Measurements from ENCODE around the gene IGFBPL1. TPM values are rescaled to one million over a fixed set of nuclear protein-coding genes. Genes with fewer than 3 reads are reported as not detected.
A peak's percentile ranks its signal among the peaks of the same experiment; 100 is the strongest.

Gene IGFBPL1
- total and polyA plus RNA-seq, 2 of the 13 experiments (the other 11 are each of a cell fraction or from before 2014, with no cell fraction given), result 0.24 TPM; not detected in 1

DNA sequence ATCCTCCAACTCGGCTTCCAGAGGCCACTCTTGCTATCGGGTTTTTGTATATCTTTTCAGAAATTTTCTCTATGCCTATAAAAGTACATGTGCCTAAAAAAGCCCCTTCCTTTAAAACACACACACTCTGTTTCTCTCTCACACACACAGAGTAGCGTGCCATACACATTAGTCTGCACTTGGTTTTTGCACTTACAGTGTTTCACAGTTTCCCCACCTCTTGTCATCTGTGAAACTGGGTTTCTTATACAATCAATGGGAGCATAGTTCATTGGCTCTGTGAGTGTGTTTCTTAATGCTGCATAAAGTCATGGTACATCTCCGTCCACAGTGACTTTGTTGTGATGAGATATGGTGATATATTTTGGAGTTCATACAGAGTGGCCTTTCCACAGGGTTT, 664 bp upstream of the IGFBPL1 start:
- POLR2A ChIA-PET, result no interaction called here
- WGBS (ENCODE audit: low lambda C conversion rate), result 36% methylated on average over 4 of the region's 4 CpGs
- Histone ChIP-seq H2AFZ (ENCODE audit: low read length) (no peak overlapping the region), H3K9ac (ENCODE audit: insufficient read depth, low read depth, low read length) (no peak overlapping the region), H3K4me2 (ENCODE audit: low read depth, low read length) (peak overlapping the region; percentile 85; the same call in 1 of the 2 replicates), H3K4me1 (ENCODE audit: insufficient read depth, low read length) (peaks cover 32% of the 10 kb centered on the region), H4K20me1 (ENCODE audit: insufficient read depth, low read length) (no peaks in the 10 kb centered on the region), H3K79me2 (ENCODE audit: insufficient read depth, low read length) (no peaks in the 10 kb centered on the region), H3K36me3 (replicated peaks in 1 of 2; ENCODE audit: control insufficient read depth in 1 of 2, insufficient read depth in 2 of 2, low read length in 2 of 2) (no peaks in the 10 kb centered on the region), H3K9me3 (ENCODE audit: low read length) (no peaks in the 10 kb centered on the region), H3K27me3 (ENCODE audit: control insufficient read depth in 1 of 2, insufficient read depth in 2 of 2, low read length in 2 of 2) (peaks cover 0 to 54% of the 10 kb centered on the region in 2 experiments; a peak in 4 of 5 replicates), H3K4me3 (replicated peaks in 1 of 3; ENCODE audit: insufficient read depth in 1 of 3, low read depth in 2 of 3, low read length in 3 of 3) (no peak overlapping the region), H3K27ac (ENCODE audit: extremely low read length, insufficient read depth, low read length) (no peak overlapping the region)
- no peak for FAIRE-seq
- ATAC-seq, result no peak
- in situ Hi-C loops (cut with HindIII; ENCODE audit: extremely low pct_ligation_motif_present, low pct_unique_long_range_greater_than_20kb) (no loop called here), intact Hi-C loops (cut with micrococcal nuclease; ENCODE audit: unreplicated experiment) (no loop called here)
- DNase-seq (ENCODE audit: low spot score), result no peak
- CTCF ChIA-PET (ENCODE audit: low intra/inter-chr PET ratio, low total read pairs), result no interaction called here
- TF ChIP-seq TOE1 (CRISPR knock-in tag; IDR thresholded peaks at IDR 0.05) (no peak), ZFX (CRISPR knock-in tag; IDR thresholded peaks at IDR 0.05; ENCODE audit: low read depth) (no peak), ZNF331 (CRISPR knock-in tag; IDR thresholded peaks at IDR 0.05) (no peak), ERF (CRISPR knock-in tag; IDR thresholded peaks at IDR 0.05) (no peak), FOSL1 (CRISPR knock-in tag; IDR thresholded peaks at IDR 0.05; ENCODE audit: borderline replicate concordance) (no peak)
- BruUV-seq (replicated peaks), result no TSS peak

DNA sequence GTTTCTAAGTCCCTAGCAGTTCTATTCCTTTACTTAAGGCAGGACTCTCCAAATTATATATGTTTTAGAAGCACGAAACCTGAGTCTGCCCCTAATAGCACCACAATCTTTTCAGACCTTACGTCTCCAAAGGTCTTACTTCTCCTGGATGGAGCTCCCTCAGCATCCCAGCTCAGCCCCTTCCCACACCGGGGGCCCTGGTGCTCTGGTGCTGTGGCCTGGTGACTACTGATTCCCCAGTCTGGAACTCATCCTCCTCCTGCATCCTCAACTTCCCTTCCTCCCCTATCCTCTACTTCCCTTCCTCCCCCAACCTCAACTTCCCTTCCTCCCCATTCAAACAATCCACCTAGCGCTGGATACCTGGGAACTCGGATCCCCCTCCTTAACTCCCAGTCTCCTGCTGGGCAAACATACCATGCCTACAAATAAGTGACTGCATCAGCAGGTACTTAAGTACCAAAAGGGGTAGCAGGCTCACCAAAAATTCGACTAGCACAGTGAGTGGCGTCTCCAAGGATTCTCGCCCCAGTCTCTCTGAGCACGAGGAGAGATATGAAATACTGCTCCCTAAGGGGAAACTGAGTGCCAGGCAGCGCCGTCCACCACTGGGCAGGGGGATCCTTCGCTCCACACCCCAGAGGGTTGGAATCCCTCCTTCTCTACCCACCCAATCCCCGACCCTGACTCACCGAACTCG, 831 bp downstream of the IGFBPL1 start:
- Histone ChIP-seq H3K9me3 (ENCODE audit: low read length) (no peaks in the 10 kb centered on the region), H3K4me2 (ENCODE audit: low read depth, low read length) (peak overlapping the region; percentile 36; the same call in 1 of the 2 replicates), H4K20me1 (ENCODE audit: insufficient read depth, low read length) (no peaks in the 10 kb centered on the region), H2AFZ (ENCODE audit: low read length) (no peak overlapping the region), H3K4me1 (ENCODE audit: insufficient read depth, low read length) (peaks cover 32% of the 10 kb centered on the region), H3K27ac (ENCODE audit: extremely low read length, insufficient read depth, low read length) (no peak overlapping the region), H3K4me3 (replicated peaks in 1 of 3; ENCODE audit: insufficient read depth in 1 of 3, low read depth in 2 of 3, low read length in 3 of 3) (no peak overlapping the region), H3K79me2 (ENCODE audit: insufficient read depth, low read length) (no peaks in the 10 kb centered on the region), H3K9ac (ENCODE audit: insufficient read depth, low read depth, low read length) (no peak overlapping the region), H3K36me3 (replicated peaks in 1 of 2; ENCODE audit: control insufficient read depth in 1 of 2, insufficient read depth in 2 of 2, low read length in 2 of 2) (no peaks in the 10 kb centered on the region), H3K27me3 (ENCODE audit: control insufficient read depth in 1 of 2, insufficient read depth in 2 of 2, low read length in 2 of 2) (peaks cover 1 to 58% of the 10 kb centered on the region in 2 experiments; a peak in 4 of 5 replicates)
- in situ Hi-C loops (cut with HindIII; ENCODE audit: extremely low pct_ligation_motif_present, low pct_unique_long_range_greater_than_20kb), result no loop called here
- POLR2A ChIA-PET, result no interaction called here
- no peak for FAIRE-seq
- WGBS (ENCODE audit: low lambda C conversion rate), result 73% methylated on average over 15 of the region's 15 CpGs
- no peak for DNase-seq (ENCODE audit: low spot score)
- CTCF ChIA-PET (ENCODE audit: low intra/inter-chr PET ratio, low total read pairs), result no interaction called here
- BruUV-seq (replicated peaks), result no TSS peak
- ATAC-seq, result no peak
- intact Hi-C loops (cut with micrococcal nuclease; ENCODE audit: unreplicated experiment), result no loop called here
- TF ChIP-seq ZBTB39 (CRISPR knock-in tag; IDR thresholded peaks at IDR 0.05), result no peak
- no peak for TF ChIP-seq CREM (IDR thresholded peaks at IDR 0.05)
- no peak for TF ChIP-seq CREM (CRISPR knock-in tag; IDR thresholded peaks at IDR 0.05)
- TF ChIP-seq, protein P1, sequence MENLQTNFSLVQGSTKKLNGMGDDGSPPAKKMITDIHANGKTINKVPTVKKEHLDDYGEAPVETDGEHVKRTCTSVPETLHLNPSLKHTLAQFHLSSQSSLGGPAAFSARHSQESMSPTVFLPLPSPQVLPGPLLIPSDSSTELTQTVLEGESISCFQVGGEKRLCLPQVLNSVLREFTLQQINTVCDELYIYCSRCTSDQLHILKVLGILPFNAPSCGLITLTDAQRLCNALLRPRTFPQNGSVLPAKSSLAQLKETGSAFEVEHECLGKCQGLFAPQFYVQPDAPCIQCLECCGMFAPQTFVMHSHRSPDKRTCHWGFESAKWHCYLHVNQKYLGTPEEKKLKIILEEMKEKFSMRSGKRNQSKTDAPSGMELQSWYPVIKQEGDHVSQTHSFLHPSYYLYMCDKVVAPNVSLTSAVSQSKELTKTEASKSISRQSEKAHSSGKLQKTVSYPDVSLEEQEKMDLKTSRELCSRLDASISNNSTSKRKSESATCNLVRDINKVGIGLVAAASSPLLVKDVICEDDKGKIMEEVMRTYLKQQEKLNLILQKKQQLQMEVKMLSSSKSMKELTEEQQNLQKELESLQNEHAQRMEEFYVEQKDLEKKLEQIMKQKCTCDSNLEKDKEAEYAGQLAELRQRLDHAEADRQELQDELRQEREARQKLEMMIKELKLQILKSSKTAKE (CRISPR knock-in tag; IDR thresholded peaks at IDR 0.05; ENCODE audit: borderline replicate concordance), result no peak
- TF ChIP-seq ZNF512 (CRISPR knock-in tag; IDR thresholded peaks at IDR 0.05), result no peak
- TF ChIP-seq, protein P2, sequence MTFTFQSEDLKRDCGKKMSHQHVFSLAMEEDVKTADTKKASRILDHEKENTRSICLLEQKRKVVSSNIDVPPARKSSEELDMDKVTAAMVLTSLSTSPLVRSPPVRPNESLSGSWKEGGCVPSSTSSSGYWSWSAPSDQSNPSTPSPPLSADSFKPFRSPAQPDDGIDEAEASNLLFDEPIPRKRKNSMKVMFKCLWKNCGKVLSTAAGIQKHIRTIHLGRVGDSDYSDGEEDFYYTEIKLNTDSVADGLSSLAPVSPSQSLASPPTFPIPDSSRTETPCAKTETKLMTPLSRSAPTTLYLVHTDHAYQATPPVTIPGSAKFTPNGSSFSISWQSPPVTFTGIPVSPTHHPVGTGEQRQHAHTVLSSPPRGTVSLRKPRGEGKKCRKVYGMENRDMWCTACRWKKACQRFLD (CRISPR knock-in tag; IDR thresholded peaks at IDR 0.05; ENCODE audit: borderline replicate concordance), result no peak

Measured in HepG2 (cell line).